GM10266 (cell line): ENCODE data around the gene FKBP8.

Experiments used
- DNase-seq: peaks from one replicate; pipeline ENCODE4 v3.0.0; 2012; ENCODE audit errors: extremely low spot score
- CTCF ChIP-seq: IDR thresholded peaks from 2 replicates; pipeline ENCODE4 v1.5.1; 2012; ENCODE audit warnings: mild to moderate bottlenecking, low read depth; ENCODE audit not compliant: control insufficient read depth, insufficient read depth; ENCODE audit errors: missing control alignments

The FKBP8 gene

DNA sequence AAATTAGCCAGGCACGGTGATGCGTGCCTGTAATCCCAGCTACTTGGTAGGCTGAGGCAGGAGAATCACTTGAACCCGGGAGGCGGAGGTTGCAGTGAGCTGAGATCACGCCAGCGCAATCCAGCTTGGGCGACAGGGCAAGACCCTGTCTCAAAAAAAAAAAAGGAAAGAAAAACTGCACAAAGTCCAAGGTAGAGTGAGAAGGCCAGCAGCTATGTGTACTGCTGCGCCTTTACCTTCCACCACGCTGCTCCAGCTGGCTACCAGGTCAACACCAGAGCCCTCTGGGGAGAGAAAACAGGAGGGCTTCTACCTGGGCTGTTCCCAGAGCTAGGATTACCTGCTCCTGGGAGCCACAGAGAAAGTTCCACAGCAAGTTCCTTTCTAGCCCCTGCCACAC lies 24.7 kb downstream of the FKBP8 start:
- no peak for DNase-seq
- no peak for TF ChIP-seq CTCF

- no peak for DNase-seq
Measured at GRCh38 chr19:18517606-18518005, 25.8 kb downstream of the FKBP8 start.

GRCh38 chr19:18515959-18516358 lies 27.4 kb downstream of the FKBP8 start:
- no peak for TF ChIP-seq CTCF
- no peak for DNase-seq

More at GRCh38 chr19:18517606-18518005, 25.8 kb downstream of the FKBP8 start:
- no peak for TF ChIP-seq CTCF

DNA sequence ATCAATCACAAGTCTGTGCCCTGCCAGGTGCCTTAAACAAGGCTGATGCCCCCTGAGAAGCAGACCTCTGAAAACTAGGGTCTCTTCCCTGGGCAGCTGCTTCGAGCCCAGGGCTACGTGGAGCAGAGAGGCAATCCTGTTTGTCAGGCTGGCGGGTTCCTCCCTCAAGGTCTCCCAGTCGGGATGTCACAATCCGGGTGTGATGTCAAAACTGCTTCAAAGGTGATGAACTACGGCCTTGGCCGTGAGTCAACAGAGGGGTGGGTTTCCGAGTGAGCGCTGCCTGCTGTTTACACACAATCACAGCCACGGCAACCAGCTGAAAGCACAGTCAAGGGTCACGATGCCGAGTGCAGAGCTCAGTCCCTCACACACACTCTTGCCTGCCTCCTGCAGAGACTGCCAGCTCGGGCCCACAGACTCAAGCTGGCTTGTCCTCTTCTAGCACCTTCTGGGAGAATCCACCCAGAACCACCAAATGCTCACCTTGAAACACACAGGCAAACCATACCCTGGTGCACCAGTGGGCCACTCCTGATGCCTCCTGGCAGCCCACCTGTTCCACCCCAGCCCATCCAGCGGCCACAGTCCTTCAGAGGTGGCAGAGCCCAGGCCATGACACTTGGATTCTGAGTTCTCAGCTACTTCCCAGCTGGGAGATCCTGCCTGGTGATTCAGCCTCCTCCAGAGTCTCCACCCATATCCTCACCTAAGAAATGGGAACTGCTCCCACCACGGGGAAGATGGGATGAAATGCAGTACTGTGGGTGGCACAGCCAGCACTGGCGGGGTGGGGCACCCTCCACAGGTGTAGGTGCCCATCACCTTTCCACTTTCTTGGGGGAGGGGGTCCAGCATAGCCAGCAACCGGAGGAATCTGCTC lies 28.3 kb downstream of the FKBP8 start:
- no peak for DNase-seq
- no peak for TF ChIP-seq CTCF

- no peak for TF ChIP-seq CTCF
Measured at GRCh38 chr19:18513868-18514267, 29.5 kb downstream of the FKBP8 start.

GRCh38 chr19:18510216-18510615 lies 33.2 kb downstream of the FKBP8 start:
- TF ChIP-seq CTCF, result no peak
- DNase-seq, result no peak

More at GRCh38 chr19:18513868-18514267, 29.5 kb downstream of the FKBP8 start:
- no peak for DNase-seq

GRCh38 chr19:18508585-18508984 lies 34.8 kb downstream of the FKBP8 start:
- TF ChIP-seq CTCF, result no peak
- no peak for DNase-seq
